K562 (cell line): ENCODE data around the gene AGRN. TPM values are rescaled to one million over a fixed set of nuclear protein-coding genes. Genes with fewer than 3 reads are reported as not detected.

Source experiments
- ATAC-seq: fragments of 200-7000 bp; cut with Tn5 transposase; 3 replicates; pipeline ENCODE4 v1.9.1; 2020; ENCODE audit warnings: moderate library complexity
- BruUV-seq: library from RNA; stranded (reverse); fragments of 400-500 nt; replicated peaks from 2 replicates; lab custom pipeline; 2021; lab: Mats Ljungman, UMichigan
- CTCF ChIA-PET: fragments of 300-600 bp; formaldehyde crosslinking; extraction: SDS; loops from one replicate; lab custom pipeline; 2021; ENCODE audit warnings: low intra/inter-chr PET ratio; lab: Yijun Ruan, JAX
- POLR2A ChIA-PET: fragments of 300-600, 350-650 bp; sonication (Branson Sonifier 250); formaldehyde crosslinking; extraction: SDS; loops from one replicate; lab custom pipeline; 2021; ENCODE audit warnings: antibody characterized with exemption, inconsistent platforms; lab: Yijun Ruan, JAX
- DNase-seq, 4 experiments: peaks; one replicate each; pipeline versions ENCODE4 v3.0.0 to v3.0.0-alpha.2; 2011 to 2018; ENCODE audit warnings: low spot score in 3 of 4, mixed read lengths in 3 of 4; ENCODE audit errors: extremely low read depth in 1 of 4
- FAIRE-seq: peaks from 2 replicates; lab custom pipeline; 2011; peaks lifted over from hg19 to GRCh38; lab: Jason Lieb, UNC
- H2AFZ ChIP-seq: 2 replicates; pipeline ENCODE4 v1.6.0; 2011; ENCODE audit warnings: low read depth, low read length, control low read depth, inconsistent platforms
- H3K27ac ChIP-seq: fragments of 200-600 bp; 3 replicates; pipeline ENCODE4 v1.8.0; 2011; ENCODE audit warnings: low read depth, mild to moderate bottlenecking, control low read depth, inconsistent platforms, low read length, moderate library complexity, mixed read lengths; ENCODE audit errors: extremely low read depth
- H3K27me3 ChIP-seq, 2 experiments: fragments of 300-600 bp in 1 of 2; 2 replicates in 1 of 2; 3 replicates in 1 of 2; pipeline versions ENCODE4 v1.6.0 to v1.8.0; 2011; ENCODE audit warnings: inconsistent platforms in 2 of 2, low read length in 2 of 2, mild to moderate bottlenecking in 1 of 2, mixed read lengths in 1 of 2, moderate library complexity in 1 of 2; ENCODE audit not compliant: control insufficient read depth in 2 of 2, insufficient read depth in 2 of 2
- H3K36me3 ChIP-seq: fragments of 300-600 bp; 3 replicates; pipeline ENCODE4 v1.8.0; 2011; ENCODE audit warnings: mild to moderate bottlenecking, low read length, inconsistent platforms; ENCODE audit not compliant: control insufficient read depth, insufficient read depth
- H3K4me1 ChIP-seq, 2 experiments: fragments of 200-600 bp in 1 of 2; replicated peaks in 1 of 2; 2 replicates in 1 of 2; 3 replicates in 1 of 2; pipeline versions ENCODE4 v1.5.1 to v1.8.0; 2011; ENCODE audit warnings: inconsistent platforms in 2 of 2, low read length in 2 of 2, mild to moderate bottlenecking in 1 of 2, mixed read lengths in 1 of 2, moderate library complexity in 1 of 2; ENCODE audit not compliant: control insufficient read depth in 2 of 2, insufficient read depth in 2 of 2
- H3K4me2 ChIP-seq: 2 replicates; pipeline ENCODE4 v1.6.1; 2011; ENCODE audit warnings: low read length, control low read depth, inconsistent platforms, mixed read lengths; ENCODE audit not compliant: insufficient read depth
- H3K4me3 ChIP-seq: fragments of 200-600 bp; sonication (generic), shearing (Covaris generic); 2 replicates; pipeline ENCODE4 v1.5.1; 2016; ENCODE audit warnings: control low read depth, inconsistent platforms
- H3K79me2 ChIP-seq: fragments of 200-600 bp; 3 replicates; pipeline ENCODE4 v1.8.0; 2011; ENCODE audit warnings: low read length, inconsistent platforms; ENCODE audit not compliant: control insufficient read depth, insufficient read depth
- H3K9ac ChIP-seq, 2 experiments: 2 replicates each; pipeline versions ENCODE4 v1.6.0 to v1.6.1; 2011; ENCODE audit warnings: low read depth in 2 of 2, low read length in 2 of 2, control low read depth in 1 of 2, inconsistent platforms in 1 of 2, mild to moderate bottlenecking in 1 of 2, mixed read lengths in 1 of 2; ENCODE audit not compliant: insufficient read depth in 1 of 2
- H3K9me1 ChIP-seq: one replicate; pipeline ENCODE4 v1.6.0; 2011; ENCODE audit warnings: inconsistent platforms, mild to moderate bottlenecking, low read length, moderate library complexity; ENCODE audit not compliant: control insufficient read depth, insufficient read depth
- H3K9me3 ChIP-seq: replicated peaks from 2 replicates; pipeline ENCODE4 v1.5.1; 2011; ENCODE audit warnings: low read depth, low read length, inconsistent platforms; ENCODE audit not compliant: control insufficient read depth, insufficient read depth
- H4K20me1 ChIP-seq: replicated peaks from 2 replicates; pipeline ENCODE4 v1.6.1; 2011; ENCODE audit warnings: low read length, inconsistent platforms, mixed read lengths; ENCODE audit not compliant: control insufficient read depth, insufficient read depth
- ARID1B ChIP-seq: fragments of 450-650 bp; IDR thresholded peaks from 2 replicates; pipeline ENCODE4 v1.6.1; 2016; ENCODE audit warnings: antibody characterized with exemption, mild to moderate bottlenecking, inconsistent platforms
- ARNT ChIP-seq, 2 experiments: fragments of 450-650 bp; IDR thresholded peaks; 2 replicates each; pipeline ENCODE4 v1.6.1; 2016; ENCODE audit warnings: mild to moderate bottlenecking in 1 of 2
- BCL6 ChIP-seq: fragments of 250-450 bp; sonication (Bioruptor Pico); IDR thresholded peaks from 2 replicates; pipeline ENCODE4 v1.4.0; 2020
- FIP1L1 ChIP-seq: fragments of 200-400 bp; formaldehyde crosslinking; IDR thresholded peaks from 2 replicates; pipeline ENCODE4 v1.6.1; 2018; ENCODE audit warnings: mild to moderate bottlenecking, low read depth, low read length; ENCODE audit not compliant: poor library complexity, severe bottlenecking
- GATAD2A ChIP-seq: fragments of 450-650 bp; IDR thresholded peaks from 2 replicates; pipeline ENCODE4 v1.6.1; 2017
- KLF10 ChIP-seq: fragments of 250-450 bp; sonication (Bioruptor Pico); IDR thresholded peaks from 2 replicates; pipeline ENCODE4 v1.6.1; 2021; ENCODE audit warnings: matching md5 sums
- MTA3 ChIP-seq: fragments of 450-650 bp; formaldehyde crosslinking; IDR thresholded peaks from 2 replicates; pipeline ENCODE4 v1.6.1; 2017; ENCODE audit warnings: mild to moderate bottlenecking, borderline replicate concordance
- NR3C1 ChIP-seq: sonication (generic); formaldehyde crosslinking; IDR thresholded peaks from 2 replicates; pipeline ENCODE4 v1.8.1; 2022; ENCODE audit warnings: missing genetic modification reagents
- POLR2G ChIP-seq: fragments of 200-400 bp; formaldehyde crosslinking; IDR thresholded peaks from 2 replicates; pipeline ENCODE4 v1.6.1; 2017; ENCODE audit warnings: low read depth, mild to moderate bottlenecking, antibody characterized with exemption, low read length, moderate library complexity
- PURB ChIP-seq: sonication (generic); formaldehyde crosslinking; IDR thresholded peaks from 2 replicates; pipeline ENCODE4 v1.9.0; 2021; ENCODE audit warnings: low read depth, mild to moderate bottlenecking, missing genetic modification reagents
- SMARCE1 ChIP-seq: fragments of 450-650 bp; IDR thresholded peaks from 2 replicates; pipeline ENCODE4 v1.7.1; 2016; ENCODE audit warnings: mild to moderate bottlenecking
- SP1 ChIP-seq: sonication (generic); formaldehyde crosslinking; IDR thresholded peaks from 2 replicates; pipeline ENCODE4 v1.8.1; 2022; ENCODE audit warnings: mild to moderate bottlenecking, missing genetic modification reagents
- SRSF9 ChIP-seq: fragments of 200-400 bp; formaldehyde crosslinking; IDR thresholded peaks from 2 replicates; pipeline ENCODE4 v1.6.1; 2017; ENCODE audit warnings: low read depth, low read length, borderline replicate concordance
- TBL1XR1 ChIP-seq, 2 experiments: IDR thresholded peaks; 2 replicates each; pipeline ENCODE4 v1.6.1; 2012; ENCODE audit warnings: improper control_type of control experiment in 2 of 2, low read length in 2 of 2, mild to moderate bottlenecking in 1 of 2
- TBP ChIP-seq: optimal IDR thresholded peaks from 2 replicates; pipeline ENCODE3; 2011; ENCODE audit warnings: low read depth, low read length, improper control_type of control experiment
- U2AF2 ChIP-seq: fragments of 200-400 bp; formaldehyde crosslinking; optimal IDR thresholded peaks from 2 replicates; pipeline ENCODE3; 2017; ENCODE audit warnings: low read depth, mild to moderate bottlenecking, low read length
- ZNF143 ChIP-seq: sonication (generic); formaldehyde crosslinking; IDR thresholded peaks from 2 replicates; pipeline ENCODE4 v1.9.0; 2022; ENCODE audit warnings: mild to moderate bottlenecking, missing genetic modification reagents
- ZNF184 ChIP-seq: sonication (generic); formaldehyde crosslinking; IDR thresholded peaks from 2 replicates; pipeline ENCODE4 v1.5.0; 2020; ENCODE audit warnings: missing genetic modification reagents
- ZNF445 ChIP-seq: fragments of 250-450 bp; sonication (Bioruptor Pico); IDR thresholded peaks from 2 replicates; pipeline ENCODE4 v1.4.0; 2020; ENCODE audit warnings: low read depth, mild to moderate bottlenecking, moderate library complexity
- ZNF584 ChIP-seq: fragments of 200-800 bp; sonication (Bioruptor generic); IDR thresholded peaks from 2 replicates; pipeline ENCODE4 v1.6.1; 2016; ENCODE audit warnings: low read depth, mild to moderate bottlenecking, missing genetic modification characterization, missing compliant biosample characterization
- ZNF766 ChIP-seq: fragments of 200-800 bp; sonication (Bioruptor generic); conservative IDR thresholded peaks from 2 replicates; pipeline ENCODE4 v1.6.1; 2016; ENCODE audit warnings: missing genetic modification characterization, missing compliant biosample characterization
- WGBS: fragments of 100-300 bp; shearing (Covaris generic); methylation state at CpG from one replicate; pipeline ENCODE4 v1.1.6; 2016; ENCODE audit warnings: low coverage, mixed read lengths; ENCODE audit not compliant: insufficient coverage; ENCODE audit errors: missing lambda C conversion rate; 5-methylcytosine and 5-hydroxymethylcytosine counted together
- in situ Hi-C: fragments of 300-500 bp; cut with MboI; formaldehyde crosslinking; loops from 4 replicates; pipeline ENCODE4 v1.15.0; 2018; ENCODE audit warnings: inconsistent platforms, mixed read lengths
- intact Hi-C: fragments of 100-400 bp; cut with micrococcal nuclease; formaldehyde crosslinking; loops from 2 replicates; pipeline ENCODE4 v1.14.2; 2022
- polyA plus RNA-seq, 8 experiments: library from polyadenylated mRNA; depleted of rRNA in 4 of 8; stranded (reverse) in 5 of 8; unstranded in 3 of 8; fragments of >200 nt; fragmentation: Nextera tagmentation in 2 of 8; fragmentation: Illumina TruSeq in 1 of 8; extraction: Ambion mirVana in 2 of 8; extraction: Trizol in 1 of 8; gene quantifications; 2 replicates each; pipeline versions ENCODE4 v1.2.1 to v1.2.3, GENCODE V29; 2011 to 2014; ENCODE audit warnings: inconsistent platforms in 1 of 8, missing spikeins in 1 of 8
- total RNA-seq, 7 experiments: library from RNA; depleted of rRNA in 6 of 7; stranded (reverse); fragments of >200 nt in 6 of 7; fragmentation: Illumina TruSeq in 2 of 7; extraction: Trizol in 2 of 7; gene quantifications; 2 replicates each; pipeline versions ENCODE4 v1.2.1 to v1.2.3, GENCODE V29; 2011 to 2021; ENCODE audit warnings: low replicate concordance in 1 of 7
- TF ChIP-seq, protein P1 (sequence below): sonication (generic); formaldehyde crosslinking; IDR thresholded peaks from 2 replicates; pipeline ENCODE4 v1.8.1; 2022; ENCODE audit warnings: missing genetic modification reagents

The AGRN gene
- total and polyA plus RNA-seq, 9 of the 15 experiments (the other 6 are each of a cell fraction or from before 2014, with no cell fraction given) = 0.04 to 111 (median 18.1) TPM

DNA sequence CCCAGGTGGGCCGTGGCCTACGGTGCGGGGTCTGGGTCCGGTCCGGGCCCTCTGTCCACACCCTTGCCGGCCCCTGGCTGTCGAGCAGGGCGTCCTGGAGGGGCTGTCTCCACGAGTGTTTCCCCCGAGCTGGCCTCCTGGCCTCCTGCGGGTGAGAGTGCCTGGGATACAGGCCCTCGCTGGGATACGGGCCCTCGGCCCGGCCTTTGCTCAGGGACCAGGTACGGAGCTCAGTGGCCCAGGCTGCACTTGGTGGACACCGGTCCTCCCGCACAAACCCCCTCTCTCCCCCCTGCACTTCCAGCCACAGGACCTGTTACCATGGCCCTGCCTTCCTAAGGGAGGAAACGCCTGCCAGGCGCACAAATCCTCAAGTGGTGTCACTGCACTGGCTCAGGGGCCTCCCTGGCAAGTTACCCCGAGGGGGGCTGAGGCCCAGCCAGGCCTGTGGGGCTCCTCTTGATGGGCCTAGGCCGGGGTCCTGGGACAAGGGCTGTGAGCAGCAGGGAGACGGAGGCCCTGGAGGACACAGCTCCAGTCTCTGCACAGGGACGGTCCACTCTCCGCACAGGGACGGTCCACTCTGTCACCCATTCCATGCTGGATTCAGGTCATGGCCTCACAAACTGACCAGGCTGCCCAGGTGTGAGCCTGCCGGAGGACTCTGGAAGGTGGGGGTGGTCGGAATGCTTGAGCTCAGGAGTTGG lies 72.4 kb downstream of the AGRN start:
- intact Hi-C loops = no loop called here
- H3K4me2 ChIP-seq = no peak overlapping the region
- in situ Hi-C loops = no loop called here
- BruUV-seq = no TSS peak
- WGBS = 97% methylated on average over 21 of the region's 28 CpGs
- no peaks in the 10 kb centered on the region for H4K20me1 ChIP-seq
- peaks cover 2% of the 10 kb centered on the region; the same call in 1 of the 2 replicates for H3K9me3 ChIP-seq
- H3K27ac ChIP-seq = no peak overlapping the region
- H3K9ac ChIP-seq = no peak overlapping the region
- TF ChIP-seq ZNF766 (CRISPR knock-in tag) (no peak), U2AF2 (no peak), KLF10 (CRISPR knock-in tag) (no peak), ARID1B (no peak), ZNF184 (CRISPR knock-in tag) (0 out of 2 replicates have a peak, but pooled peaks have one; percentile 15), NR3C1 (0 out of 2 replicates have a peak, but pooled peaks have one; percentile 2), MTA3 (no peak), PURB (CRISPR knock-in tag) (no peak), POLR2G (peak; percentile 55; the same call in 1 of the 2 replicates), ZNF143 (CRISPR knock-in tag) (no peak), SMARCE1 (no peak), FIP1L1 (peak; percentile 51), GATAD2A (no peak), SRSF9 (no peak), ZNF584 (CRISPR knock-in tag) (no peak), BCL6 (no peak), TBP (no peak), TBL1XR1 (IDR thresholded peaks at IDR 0.05; ENCODE audit: low read length in 2 of 2) (no peak), ZNF445 (CRISPR knock-in tag) (no peak), SP1 (CRISPR knock-in tag) (0 out of 2 replicates have a peak, but pooled peaks have one; percentile 18), ARNT (IDR thresholded peaks at IDR 0.05) (no peak)
- TF ChIP-seq, protein P1, sequence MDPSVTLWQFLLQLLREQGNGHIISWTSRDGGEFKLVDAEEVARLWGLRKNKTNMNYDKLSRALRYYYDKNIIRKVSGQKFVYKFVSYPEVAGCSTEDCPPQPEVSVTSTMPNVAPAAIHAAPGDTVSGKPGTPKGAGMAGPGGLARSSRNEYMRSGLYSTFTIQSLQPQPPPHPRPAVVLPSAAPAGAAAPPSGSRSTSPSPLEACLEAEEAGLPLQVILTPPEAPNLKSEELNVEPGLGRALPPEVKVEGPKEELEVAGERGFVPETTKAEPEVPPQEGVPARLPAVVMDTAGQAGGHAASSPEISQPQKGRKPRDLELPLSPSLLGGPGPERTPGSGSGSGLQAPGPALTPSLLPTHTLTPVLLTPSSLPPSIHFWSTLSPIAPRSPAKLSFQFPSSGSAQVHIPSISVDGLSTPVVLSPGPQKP (CRISPR knock-in tag) = no peak
- DNase-seq (no peak), FAIRE-seq (no peak), ATAC-seq (no peak; the same call in 2 of the 3 replicates)
- H2AFZ ChIP-seq = no peak overlapping the region
- no peak overlapping the region for H3K4me3 ChIP-seq
- ChIA-PET POLR2A (interaction anchor here (0.7 to 1.2 kb wide), 2 partner anchors 10 to 255 kb away, joined by 3 to 4 read pairs; no protein-coding TSS in a partner anchor), CTCF (no interaction called here)
- peaks cover 5% of the 10 kb centered on the region for H3K9me1 ChIP-seq
- H3K27me3 ChIP-seq = no peaks in the 10 kb centered on the region
- peaks cover 0 to 49% of the 10 kb centered on the region in 2 experiments; a peak in 3 of 5 replicates for H3K4me1 ChIP-seq
- H3K79me2 ChIP-seq = no peaks in the 10 kb centered on the region
- no peaks in the 10 kb centered on the region for H3K36me3 ChIP-seq
